Measurements from ENCODE around the gene EPS8L3.

DNA sequence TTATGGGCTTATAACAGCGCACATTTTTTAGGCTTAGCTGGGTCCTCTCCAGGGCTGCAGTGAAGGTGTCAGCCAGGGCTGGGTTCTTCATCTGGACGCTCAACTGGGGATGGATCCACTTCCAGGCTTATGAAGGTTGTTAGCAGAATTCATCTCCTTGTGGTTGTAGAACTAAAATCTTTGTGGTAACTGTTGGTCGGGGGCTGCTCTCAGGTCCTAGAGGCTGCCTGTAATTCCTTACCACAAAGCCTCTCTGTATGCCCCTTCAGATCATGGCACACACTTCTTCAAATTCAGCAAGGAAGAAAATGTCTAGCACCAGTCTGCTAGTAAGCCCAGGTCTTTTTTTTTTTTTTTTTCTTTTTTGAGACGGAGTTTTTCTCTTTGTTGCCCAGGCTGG is 40.9 kb upstream of the EPS8L3 start:
- TF ChIP-seq, protein P1, sequence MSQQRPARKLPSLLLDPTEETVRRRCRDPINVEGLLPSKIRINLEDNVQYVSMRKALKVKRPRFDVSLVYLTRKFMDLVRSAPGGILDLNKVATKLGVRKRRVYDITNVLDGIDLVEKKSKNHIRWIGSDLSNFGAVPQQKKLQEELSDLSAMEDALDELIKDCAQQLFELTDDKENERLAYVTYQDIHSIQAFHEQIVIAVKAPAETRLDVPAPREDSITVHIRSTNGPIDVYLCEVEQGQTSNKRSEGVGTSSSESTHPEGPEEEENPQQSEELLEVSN (IDR thresholded peaks at IDR 0.05; ENCODE audit: borderline replicate concordance in 1 of 2, extremely low read depth in 1 of 2, insufficient read depth in 1 of 2, insufficient read length in 1 of 2, low read depth in 1 of 2, low read length in 1 of 2, poor library complexity in 1 of 2, severe bottlenecking in 1 of 2): no peak
- TF ChIP-seq LCOR (CRISPR knock-in tag; IDR thresholded peaks at IDR 0.05): no peak
- no peak for TF ChIP-seq KLF1 (tag; IDR thresholded peaks at IDR 0.05)
- no peak for TF ChIP-seq PURB (CRISPR knock-in tag; IDR thresholded peaks at IDR 0.05; ENCODE audit: low read depth)
- no peak for TF ChIP-seq ETV6 (IDR thresholded peaks at IDR 0.05; ENCODE audit: borderline replicate concordance in 1 of 2, low read depth in 2 of 2, low read length in 1 of 2)
- no peak for TF ChIP-seq ETV6 (CRISPR knock-in tag; IDR thresholded peaks at IDR 0.05; ENCODE audit: borderline replicate concordance)
- no peak for TF ChIP-seq CTCF (IDR thresholded peaks at IDR 0.05 in 2 of 3, conservative IDR thresholded peaks at IDR 0.05 in 1 of 3; ENCODE audit: insufficient read depth in 2 of 3, low read depth in 1 of 3, low read length in 3 of 3)
- TF ChIP-seq ZBTB5 (IDR thresholded peaks at IDR 0.05): no peak
